Panc1 (cell line): Measurements from ENCODE around the gene ZSWIM7. TPM values are rescaled to one million over a fixed set of nuclear protein-coding genes. Genes with fewer than 3 reads are reported as not detected.

Experiments used
- ATAC-seq: fragments of 200-7000 bp; cut with Tn5 transposase; 2 replicates; pipeline ENCODE4 v1.9.1; 2020; ENCODE audit warnings: mild to moderate bottlenecking, moderate library complexity
- BruUV-seq: library from RNA; stranded (reverse); fragments of 400-500 nt; replicated peaks from 2 replicates; lab custom pipeline; 2021; lab: Mats Ljungman, UMichigan
- CTCF ChIA-PET: fragments of 300-600 bp; sonication (Branson Sonifier 250); formaldehyde crosslinking; loops from one replicate; lab custom pipeline; 2022; ENCODE audit warnings: antibody characterized with exemption; lab: Charles Lee
- POLR2A ChIA-PET: fragments of 300-600 bp; sonication (Branson Sonifier 250); formaldehyde crosslinking; loops from one replicate; lab custom pipeline; 2022; ENCODE audit warnings: antibody characterized with exemption; lab: Charles Lee
- DNase-seq: peaks from one replicate; pipeline ENCODE4 v3.0.0-alpha.2; 2010; ENCODE audit warnings: low read depth, low spot score
- H3K27ac ChIP-seq: 2 replicates; pipeline ENCODE4 v1.5.1; 2011; ENCODE audit warnings: mild to moderate bottlenecking, low read length, inconsistent platforms
- H3K27me3 ChIP-seq: fragments of 200-500 bp; sonication (Bioruptor generic); 2 replicates; pipeline ENCODE4 v1.6.0; 2014; ENCODE audit warnings: low read length, inconsistent platforms; ENCODE audit not compliant: control insufficient read depth, insufficient read depth
- H3K36me3 ChIP-seq: fragments of 200-500 bp; sonication (Bioruptor generic); 2 replicates; pipeline ENCODE4 v1.5.1; 2014; ENCODE audit warnings: inconsistent platforms, mild to moderate bottlenecking, low read length, moderate library complexity; ENCODE audit not compliant: control insufficient read depth, insufficient read depth
- H3K4me1 ChIP-seq: 2 replicates; pipeline ENCODE4 v1.5.1; 2011; ENCODE audit warnings: inconsistent platforms, mild to moderate bottlenecking, low read length, moderate library complexity; ENCODE audit not compliant: control insufficient read depth, insufficient read depth
- H3K4me3 ChIP-seq, 2 experiments: 2 replicates each; pipeline ENCODE4 v1.5.1; 2011 to 2012; ENCODE audit warnings: low read depth in 2 of 2, low read length in 2 of 2, mild to moderate bottlenecking in 2 of 2, inconsistent platforms in 1 of 2, moderate library complexity in 1 of 2
- H3K9me3 ChIP-seq: fragments of 200-500 bp; sonication (Bioruptor generic); 2 replicates; pipeline ENCODE4 v1.5.1; 2014; ENCODE audit warnings: low read depth, mild to moderate bottlenecking, inconsistent platforms, low read length, moderate library complexity; ENCODE audit not compliant: control insufficient read depth, insufficient read depth
- POLR2AphosphoS5 ChIP-seq: IDR thresholded peaks from 2 replicates; pipeline ENCODE4 v1.6.1; 2012; ENCODE audit warnings: mild to moderate bottlenecking, low read depth, low read length, moderate library complexity
- SIN3A ChIP-seq: IDR thresholded peaks from 2 replicates; pipeline ENCODE4 v1.6.1; 2012; ENCODE audit warnings: low read depth, mild to moderate bottlenecking, low read length, moderate library complexity, borderline replicate concordance; ENCODE audit not compliant: insufficient read depth
- TCF7L2 ChIP-seq: IDR thresholded peaks from 2 replicates; pipeline ENCODE4 v1.6.1; 2011; ENCODE audit warnings: mild to moderate bottlenecking, low read depth, low read length, inconsistent platforms
- in situ Hi-C: cut with HindIII; loops from 2 replicates; pipeline ENCODE4 v1.10.0; 2016; ENCODE audit warnings: low sequenced_read_pairs, low pct_unique_long_range_greater_than_20kb
- intact Hi-C: fragments of 100-400 bp; cut with micrococcal nuclease; formaldehyde crosslinking; loops from one replicate; pipeline ENCODE4 v1.10.0; 2022; ENCODE audit not compliant: unreplicated experiment
- total RNA-seq: library from RNA; stranded (reverse); gene quantifications from one replicate; pipeline ENCODE4 v1.2.1, GENCODE V29; 2021; ENCODE audit not compliant: unreplicated experiment
- TF ChIP-seq, protein P1 (sequence below), 2 experiments: IDR thresholded peaks; 2 replicates each; pipeline ENCODE4 v1.6.1; 2011 to 2012; ENCODE audit warnings: low read depth in 2 of 2, control low read depth in 1 of 2, low read length in 1 of 2, mild to moderate bottlenecking in 1 of 2, moderate library complexity in 1 of 2; ENCODE audit not compliant: insufficient read depth in 1 of 2
- TF ChIP-seq, protein P2 (sequence below): fragments of 450-650 bp; IDR thresholded peaks from 2 replicates; pipeline ENCODE4 v1.5.1; 2017; ENCODE audit warnings: mild to moderate bottlenecking

Gene ZSWIM7
- total RNA-seq, 1 experiment from 2014 or later = 17.5 TPM

- no TSS peak for BruUV-seq
- peak overlapping the region in 1 of 2 experiments; percentile 37; a peak in 2 of 4 replicates for H3K4me3 ChIP-seq
- no peaks in the 10 kb centered on the region for H3K9me3 ChIP-seq
- CTCF ChIA-PET = no interaction called here
- no peaks in the 10 kb centered on the region for H3K36me3 ChIP-seq
- peaks cover 59% of the 10 kb centered on the region for H3K4me1 ChIP-seq
- TF ChIP-seq TCF7L2 = no peak
- TF ChIP-seq, protein P1, sequence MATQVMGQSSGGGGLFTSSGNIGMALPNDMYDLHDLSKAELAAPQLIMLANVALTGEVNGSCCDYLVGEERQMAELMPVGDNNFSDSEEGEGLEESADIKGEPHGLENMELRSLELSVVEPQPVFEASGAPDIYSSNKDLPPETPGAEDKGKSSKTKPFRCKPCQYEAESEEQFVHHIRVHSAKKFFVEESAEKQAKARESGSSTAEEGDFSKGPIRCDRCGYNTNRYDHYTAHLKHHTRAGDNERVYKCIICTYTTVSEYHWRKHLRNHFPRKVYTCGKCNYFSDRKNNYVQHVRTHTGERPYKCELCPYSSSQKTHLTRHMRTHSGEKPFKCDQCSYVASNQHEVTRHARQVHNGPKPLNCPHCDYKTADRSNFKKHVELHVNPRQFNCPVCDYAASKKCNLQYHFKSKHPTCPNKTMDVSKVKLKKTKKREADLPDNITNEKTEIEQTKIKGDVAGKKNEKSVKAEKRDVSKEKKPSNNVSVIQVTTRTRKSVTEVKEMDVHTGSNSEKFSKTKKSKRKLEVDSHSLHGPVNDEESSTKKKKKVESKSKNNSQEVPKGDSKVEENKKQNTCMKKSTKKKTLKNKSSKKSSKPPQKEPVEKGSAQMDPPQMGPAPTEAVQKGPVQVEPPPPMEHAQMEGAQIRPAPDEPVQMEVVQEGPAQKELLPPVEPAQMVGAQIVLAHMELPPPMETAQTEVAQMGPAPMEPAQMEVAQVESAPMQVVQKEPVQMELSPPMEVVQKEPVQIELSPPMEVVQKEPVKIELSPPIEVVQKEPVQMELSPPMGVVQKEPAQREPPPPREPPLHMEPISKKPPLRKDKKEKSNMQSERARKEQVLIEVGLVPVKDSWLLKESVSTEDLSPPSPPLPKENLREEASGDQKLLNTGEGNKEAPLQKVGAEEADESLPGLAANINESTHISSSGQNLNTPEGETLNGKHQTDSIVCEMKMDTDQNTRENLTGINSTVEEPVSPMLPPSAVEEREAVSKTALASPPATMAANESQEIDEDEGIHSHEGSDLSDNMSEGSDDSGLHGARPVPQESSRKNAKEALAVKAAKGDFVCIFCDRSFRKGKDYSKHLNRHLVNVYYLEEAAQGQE (IDR thresholded peaks at IDR 0.05; ENCODE audit: insufficient read depth in 1 of 2, low read depth in 2 of 2, low read length in 1 of 2) = no peak
- TF ChIP-seq SIN3A = no peak
- no peak for DNase-seq
- peak overlapping the region; percentile 93 for H3K27ac ChIP-seq
- no peaks in the 10 kb centered on the region for H3K27me3 ChIP-seq
- peak; percentile 56 for ATAC-seq
- intact Hi-C loops (no loop called here), in situ Hi-C loops (no loop called here)
- POLR2A ChIA-PET = no interaction called here
These were observed 32.6 kb downstream of the ZSWIM7 start for GRCh38 chr17:15966879-15967248.

DNA sequence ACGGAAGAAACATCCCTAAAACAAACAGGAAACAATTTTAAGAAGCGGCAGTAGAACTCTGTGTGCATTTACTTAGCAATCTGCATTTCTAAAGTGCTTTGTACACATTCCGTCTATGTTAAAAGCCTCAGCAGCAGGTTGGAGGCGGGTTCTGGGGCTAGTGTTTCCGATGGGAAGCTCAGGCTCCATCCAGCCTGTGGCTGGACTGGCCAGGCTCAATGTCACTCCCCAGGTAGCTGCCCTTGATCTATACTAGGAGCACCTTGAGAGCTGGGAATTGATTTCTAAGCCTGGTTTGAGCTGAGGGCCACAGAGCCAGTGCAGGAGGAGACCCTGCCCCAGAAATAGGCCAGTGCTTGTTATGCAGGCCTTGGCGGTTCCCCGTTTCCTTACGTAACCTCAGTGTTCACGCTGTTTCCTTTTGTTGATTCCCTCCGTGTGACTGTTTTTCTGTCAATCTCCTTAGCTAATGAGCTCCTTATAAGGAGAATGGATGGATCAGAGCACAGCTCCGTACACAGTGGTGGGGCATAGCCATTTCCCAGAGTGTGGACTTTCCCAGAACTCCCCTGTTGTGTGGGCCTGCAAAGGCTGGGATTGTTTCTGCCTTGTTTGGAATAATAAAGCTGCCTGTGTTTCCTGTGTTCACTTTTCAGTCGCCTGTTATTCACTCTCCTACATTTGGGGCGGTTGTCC, 33.2 kb downstream of the ZSWIM7 start:
- ChIA-PET POLR2A (interaction anchor here (1.0 kb wide), 1 partner anchor 22 kb away, joined by 3 read pairs; no protein-coding TSS in a partner anchor), CTCF (interaction anchor here (0.6 kb wide), 1 partner anchor 30 kb away, joined by 3 read pairs; no protein-coding TSS in a partner anchor)
- in situ Hi-C loops = no loop called here
- peak; percentile 60; the same call in 1 of the 2 replicates for ATAC-seq
- BruUV-seq = no TSS peak
- peak overlapping the region; percentile 4 to 37; a peak in 3 of 4 replicates for H3K4me3 ChIP-seq
- peaks cover 63% of the 10 kb centered on the region for H3K4me1 ChIP-seq
- intact Hi-C loops = no loop called here
- no peak for TF ChIP-seq SIN3A
- TF ChIP-seq, protein P1 (IDR thresholded peaks at IDR 0.05; ENCODE audit: insufficient read depth in 1 of 2, low read depth in 2 of 2, low read length in 1 of 2) = no peak
- TF ChIP-seq, protein P2, sequence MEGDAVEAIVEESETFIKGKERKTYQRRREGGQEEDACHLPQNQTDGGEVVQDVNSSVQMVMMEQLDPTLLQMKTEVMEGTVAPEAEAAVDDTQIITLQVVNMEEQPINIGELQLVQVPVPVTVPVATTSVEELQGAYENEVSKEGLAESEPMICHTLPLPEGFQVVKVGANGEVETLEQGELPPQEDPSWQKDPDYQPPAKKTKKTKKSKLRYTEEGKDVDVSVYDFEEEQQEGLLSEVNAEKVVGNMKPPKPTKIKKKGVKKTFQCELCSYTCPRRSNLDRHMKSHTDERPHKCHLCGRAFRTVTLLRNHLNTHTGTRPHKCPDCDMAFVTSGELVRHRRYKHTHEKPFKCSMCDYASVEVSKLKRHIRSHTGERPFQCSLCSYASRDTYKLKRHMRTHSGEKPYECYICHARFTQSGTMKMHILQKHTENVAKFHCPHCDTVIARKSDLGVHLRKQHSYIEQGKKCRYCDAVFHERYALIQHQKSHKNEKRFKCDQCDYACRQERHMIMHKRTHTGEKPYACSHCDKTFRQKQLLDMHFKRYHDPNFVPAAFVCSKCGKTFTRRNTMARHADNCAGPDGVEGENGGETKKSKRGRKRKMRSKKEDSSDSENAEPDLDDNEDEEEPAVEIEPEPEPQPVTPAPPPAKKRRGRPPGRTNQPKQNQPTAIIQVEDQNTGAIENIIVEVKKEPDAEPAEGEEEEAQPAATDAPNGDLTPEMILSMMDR = no peak
- TF ChIP-seq POLR2AphosphoS5 = no peak
- no peak for TF ChIP-seq TCF7L2
- H3K36me3 ChIP-seq = no peaks in the 10 kb centered on the region
- H3K27ac ChIP-seq = peak overlapping the region; percentile 93
- no peaks in the 10 kb centered on the region for H3K9me3 ChIP-seq
- no peaks in the 10 kb centered on the region for H3K27me3 ChIP-seq
- no peak for DNase-seq
